WTC11 (cell line): ENCODE data around the gene EEF2K. TPM values are rescaled to one million over a fixed set of nuclear protein-coding genes. Genes with fewer than 3 reads are reported as not detected.

Experiments used
- ATAC-seq: fragments of 200-7000 bp; cut with Tn5 transposase; 2 replicates; pipeline ENCODE4 v1.10.0; 2021; ENCODE audit warnings: mild to moderate bottlenecking, moderate library complexity
- CTCF ChIA-PET: fragments of 300-600 bp; sonication (Branson Sonifier 250); formaldehyde crosslinking; loops from one replicate; lab custom pipeline; 2021; ENCODE audit warnings: antibody characterized with exemption; lab: Charles Lee
- POLR2A ChIA-PET: fragments of 350-600 bp; sonication (Branson Sonifier 250); formaldehyde crosslinking; loops from one replicate; lab custom pipeline; 2021; ENCODE audit warnings: antibody characterized with exemption; lab: Charles Lee
- DNase-seq: peaks from one replicate; pipeline ENCODE4 v3.0.0; 2021; ENCODE audit warnings: low spot score
- H3K27ac Mint-ChIP-seq: 2 replicates; pipeline ENCODE4 v1.8.0; 2021; ENCODE audit warnings: mixed read lengths
- H3K27me3 Mint-ChIP-seq: 2 replicates; pipeline ENCODE4 v1.8.0; 2021; ENCODE audit warnings: low read depth, mild to moderate bottlenecking, moderate library complexity, mixed read lengths
- H3K36me3 Mint-ChIP-seq: 2 replicates; pipeline ENCODE4 v1.8.0; 2021; ENCODE audit warnings: mixed read lengths
- H3K4me1 Mint-ChIP-seq: 2 replicates; pipeline ENCODE4 v1.8.0; 2022; ENCODE audit warnings: mixed read lengths
- H3K4me3 Mint-ChIP-seq: 2 replicates; pipeline ENCODE4 v1.8.0; 2021; ENCODE audit warnings: mild to moderate bottlenecking, moderate library complexity, mixed read lengths
- H3K9me3 Mint-ChIP-seq: 2 replicates; pipeline ENCODE4 v1.8.0; 2021; ENCODE audit warnings: mixed read lengths
- KAT7 ChIP-seq: sonication (generic); formaldehyde crosslinking; IDR thresholded peaks from 2 replicates; pipeline ENCODE4 v1.8.1; 2023; ENCODE audit warnings: missing genetic modification reagents, mild to moderate bottlenecking, borderline replicate concordance
- NR2C2 ChIP-seq: sonication (generic); formaldehyde crosslinking; IDR thresholded peaks from 2 replicates; pipeline ENCODE4 v1.8.0; 2022; ENCODE audit warnings: mild to moderate bottlenecking, missing genetic modification reagents
- SMAD3 ChIP-seq: sonication (generic); formaldehyde crosslinking; IDR thresholded peaks from 2 replicates; pipeline ENCODE4 v1.8.0; 2022; ENCODE audit warnings: missing genetic modification reagents, mild to moderate bottlenecking, borderline replicate concordance
- SMAD4 ChIP-seq: sonication (generic); formaldehyde crosslinking; IDR thresholded peaks from 2 replicates; pipeline ENCODE4 v1.8.0; 2022; ENCODE audit warnings: mild to moderate bottlenecking, missing genetic modification reagents
- STAT6 ChIP-seq: sonication (generic); formaldehyde crosslinking; conservative IDR thresholded peaks from 2 replicates; pipeline ENCODE4 v1.8.1; 2023; ENCODE audit warnings: mild to moderate bottlenecking, low read depth, missing genetic modification reagents, moderate library complexity
- ZNF512 ChIP-seq: sonication (generic); formaldehyde crosslinking; IDR thresholded peaks from 2 replicates; pipeline ENCODE4 v1.8.1; 2022; ENCODE audit warnings: missing genetic modification reagents, borderline replicate concordance
- total RNA-seq: library from RNA; stranded (reverse); gene quantifications from 3 replicates; pipeline ENCODE4 v1.2.3, GENCODE V29; 2021
- TF ChIP-seq, protein P1 (sequence below): fragments of 250-450 bp; sonication (Bioruptor Pico); IDR thresholded peaks from 2 replicates; pipeline ENCODE4 v1.9.0; 2021; ENCODE audit warnings: mild to moderate bottlenecking, borderline replicate concordance
- TF ChIP-seq, protein P2 (sequence below): sonication (generic); formaldehyde crosslinking; IDR thresholded peaks from 2 replicates; pipeline ENCODE4 v1.8.1; 2022; ENCODE audit warnings: low read depth, missing genetic modification reagents, borderline replicate concordance
- TF ChIP-seq, protein P3 (sequence below): sonication (generic); formaldehyde crosslinking; IDR thresholded peaks from 2 replicates; pipeline ENCODE4 v1.8.0; 2023; ENCODE audit warnings: mild to moderate bottlenecking, missing genetic modification reagents

The EEF2K gene
- total RNA-seq, 1 experiment from 2014 or later: 26.7 TPM

GRCh38 chr16:22222006-22222405 lies 15.9 kb downstream of the EEF2K start (continued):
- TF ChIP-seq, protein P1, sequence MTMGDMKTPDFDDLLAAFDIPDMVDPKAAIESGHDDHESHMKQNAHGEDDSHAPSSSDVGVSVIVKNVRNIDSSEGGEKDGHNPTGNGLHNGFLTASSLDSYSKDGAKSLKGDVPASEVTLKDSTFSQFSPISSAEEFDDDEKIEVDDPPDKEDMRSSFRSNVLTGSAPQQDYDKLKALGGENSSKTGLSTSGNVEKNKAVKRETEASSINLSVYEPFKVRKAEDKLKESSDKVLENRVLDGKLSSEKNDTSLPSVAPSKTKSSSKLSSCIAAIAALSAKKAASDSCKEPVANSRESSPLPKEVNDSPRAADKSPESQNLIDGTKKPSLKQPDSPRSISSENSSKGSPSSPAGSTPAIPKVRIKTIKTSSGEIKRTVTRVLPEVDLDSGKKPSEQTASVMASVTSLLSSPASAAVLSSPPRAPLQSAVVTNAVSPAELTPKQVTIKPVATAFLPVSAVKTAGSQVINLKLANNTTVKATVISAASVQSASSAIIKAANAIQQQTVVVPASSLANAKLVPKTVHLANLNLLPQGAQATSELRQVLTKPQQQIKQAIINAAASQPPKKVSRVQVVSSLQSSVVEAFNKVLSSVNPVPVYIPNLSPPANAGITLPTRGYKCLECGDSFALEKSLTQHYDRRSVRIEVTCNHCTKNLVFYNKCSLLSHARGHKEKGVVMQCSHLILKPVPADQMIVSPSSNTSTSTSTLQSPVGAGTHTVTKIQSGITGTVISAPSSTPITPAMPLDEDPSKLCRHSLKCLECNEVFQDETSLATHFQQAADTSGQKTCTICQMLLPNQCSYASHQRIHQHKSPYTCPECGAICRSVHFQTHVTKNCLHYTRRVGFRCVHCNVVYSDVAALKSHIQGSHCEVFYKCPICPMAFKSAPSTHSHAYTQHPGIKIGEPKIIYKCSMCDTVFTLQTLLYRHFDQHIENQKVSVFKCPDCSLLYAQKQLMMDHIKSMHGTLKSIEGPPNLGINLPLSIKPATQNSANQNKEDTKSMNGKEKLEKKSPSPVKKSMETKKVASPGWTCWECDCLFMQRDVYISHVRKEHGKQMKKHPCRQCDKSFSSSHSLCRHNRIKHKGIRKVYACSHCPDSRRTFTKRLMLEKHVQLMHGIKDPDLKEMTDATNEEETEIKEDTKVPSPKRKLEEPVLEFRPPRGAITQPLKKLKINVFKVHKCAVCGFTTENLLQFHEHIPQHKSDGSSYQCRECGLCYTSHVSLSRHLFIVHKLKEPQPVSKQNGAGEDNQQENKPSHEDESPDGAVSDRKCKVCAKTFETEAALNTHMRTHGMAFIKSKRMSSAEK (CRISPR knock-in tag): no peak
- TF ChIP-seq STAT6: no peak
- no peak for TF ChIP-seq ZNF512 (CRISPR knock-in tag)
- no peak for TF ChIP-seq NR2C2 (CRISPR knock-in tag)
- TF ChIP-seq, protein P2, sequence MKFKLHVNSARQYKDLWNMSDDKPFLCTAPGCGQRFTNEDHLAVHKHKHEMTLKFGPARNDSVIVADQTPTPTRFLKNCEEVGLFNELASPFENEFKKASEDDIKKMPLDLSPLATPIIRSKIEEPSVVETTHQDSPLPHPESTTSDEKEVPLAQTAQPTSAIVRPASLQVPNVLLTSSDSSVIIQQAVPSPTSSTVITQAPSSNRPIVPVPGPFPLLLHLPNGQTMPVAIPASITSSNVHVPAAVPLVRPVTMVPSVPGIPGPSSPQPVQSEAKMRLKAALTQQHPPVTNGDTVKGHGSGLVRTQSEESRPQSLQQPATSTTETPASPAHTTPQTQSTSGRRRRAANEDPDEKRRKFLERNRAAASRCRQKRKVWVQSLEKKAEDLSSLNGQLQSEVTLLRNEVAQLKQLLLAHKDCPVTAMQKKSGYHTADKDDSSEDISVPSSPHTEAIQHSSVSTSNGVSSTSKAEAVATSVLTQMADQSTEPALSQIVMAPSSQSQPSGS (CRISPR knock-in tag): no peak
- no peak for TF ChIP-seq SMAD4 (CRISPR knock-in tag)
- TF ChIP-seq, protein P3, sequence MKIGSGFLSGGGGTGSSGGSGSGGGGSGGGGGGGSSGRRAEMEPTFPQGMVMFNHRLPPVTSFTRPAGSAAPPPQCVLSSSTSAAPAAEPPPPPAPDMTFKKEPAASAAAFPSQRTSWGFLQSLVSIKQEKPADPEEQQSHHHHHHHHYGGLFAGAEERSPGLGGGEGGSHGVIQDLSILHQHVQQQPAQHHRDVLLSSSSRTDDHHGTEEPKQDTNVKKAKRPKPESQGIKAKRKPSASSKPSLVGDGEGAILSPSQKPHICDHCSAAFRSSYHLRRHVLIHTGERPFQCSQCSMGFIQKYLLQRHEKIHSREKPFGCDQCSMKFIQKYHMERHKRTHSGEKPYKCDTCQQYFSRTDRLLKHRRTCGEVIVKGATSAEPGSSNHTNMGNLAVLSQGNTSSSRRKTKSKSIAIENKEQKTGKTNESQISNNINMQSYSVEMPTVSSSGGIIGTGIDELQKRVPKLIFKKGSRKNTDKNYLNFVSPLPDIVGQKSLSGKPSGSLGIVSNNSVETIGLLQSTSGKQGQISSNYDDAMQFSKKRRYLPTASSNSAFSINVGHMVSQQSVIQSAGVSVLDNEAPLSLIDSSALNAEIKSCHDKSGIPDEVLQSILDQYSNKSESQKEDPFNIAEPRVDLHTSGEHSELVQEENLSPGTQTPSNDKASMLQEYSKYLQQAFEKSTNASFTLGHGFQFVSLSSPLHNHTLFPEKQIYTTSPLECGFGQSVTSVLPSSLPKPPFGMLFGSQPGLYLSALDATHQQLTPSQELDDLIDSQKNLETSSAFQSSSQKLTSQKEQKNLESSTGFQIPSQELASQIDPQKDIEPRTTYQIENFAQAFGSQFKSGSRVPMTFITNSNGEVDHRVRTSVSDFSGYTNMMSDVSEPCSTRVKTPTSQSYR: no peak

DNA sequence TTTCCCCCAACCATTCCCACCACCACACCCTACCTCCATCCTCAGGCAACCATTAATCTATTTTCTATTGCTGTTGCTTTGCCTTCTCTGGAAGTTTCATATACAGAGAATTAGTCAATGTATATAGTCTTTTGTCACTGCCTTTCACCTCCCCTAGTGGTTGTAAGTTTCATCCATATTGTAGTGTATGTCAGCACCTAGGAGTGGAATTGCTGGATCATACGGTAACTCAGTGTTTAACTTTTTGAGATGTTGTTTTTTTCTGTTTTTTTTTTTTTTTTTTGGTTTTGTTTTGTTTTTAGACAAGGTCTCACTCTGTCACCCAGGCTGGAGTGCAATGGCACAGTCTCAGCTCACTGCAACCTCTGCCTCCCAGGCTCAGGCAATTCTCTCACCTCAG lies 16.9 kb downstream of the EEF2K start:
- H3K27me3 Mint-ChIP-seq: no peaks in the 10 kb centered on the region
- H3K9me3 Mint-ChIP-seq: no peaks in the 10 kb centered on the region
- ChIA-PET POLR2A (interaction anchor here (0.6 kb wide), 1 partner anchor 17 kb away, joined by 3 read pairs; the partner anchor contains the start of gene EEF2K), CTCF (interaction anchor here (0.8 kb wide), 1 partner anchor 41 kb away, joined by 7 read pairs; no protein-coding TSS in a partner anchor)
- no peak for TF ChIP-seq SMAD3 (CRISPR knock-in tag)
- TF ChIP-seq KAT7 (CRISPR knock-in tag): no peak
- peaks cover 23% of the 10 kb centered on the region for H3K4me1 Mint-ChIP-seq
- no peak for ATAC-seq
- H3K4me3 Mint-ChIP-seq: no peak overlapping the region
- no peak for DNase-seq
- H3K27ac Mint-ChIP-seq: no peak overlapping the region
- 0 out of 2 replicates have a peak, but pooled peaks cover 4% of the 10 kb centered on the region for H3K36me3 Mint-ChIP-seq
